Thyroid gland (tissue), 4 donors: Measurements from ENCODE around the gene PPP6C.

Experiments
- POLR2A ChIP-seq, 2 donors: fragments of 450-650 bp; IDR thresholded peaks; one replicate each; pipeline ENCODE4 v1.6.1; 2017; ENCODE audit warnings: antibody characterized with exemption in 2 of 2, mild to moderate bottlenecking in 2 of 2, moderate library complexity in 1 of 2
- TF ChIP-seq, protein P1 (sequence below), 6 experiments: fragments of 200-600 bp in 3 of 6; fragments of 450-650 bp in 3 of 6; sonication (generic) in 3 of 6; IDR thresholded peaks; one replicate each; pipeline ENCODE4 v1.5.1; 2016 to 2019; ENCODE audit warnings: antibody characterized with exemption in 6 of 6, mild to moderate bottlenecking in 2 of 6, inconsistent platforms in 1 of 6, moderate library complexity in 1 of 6

DNA sequence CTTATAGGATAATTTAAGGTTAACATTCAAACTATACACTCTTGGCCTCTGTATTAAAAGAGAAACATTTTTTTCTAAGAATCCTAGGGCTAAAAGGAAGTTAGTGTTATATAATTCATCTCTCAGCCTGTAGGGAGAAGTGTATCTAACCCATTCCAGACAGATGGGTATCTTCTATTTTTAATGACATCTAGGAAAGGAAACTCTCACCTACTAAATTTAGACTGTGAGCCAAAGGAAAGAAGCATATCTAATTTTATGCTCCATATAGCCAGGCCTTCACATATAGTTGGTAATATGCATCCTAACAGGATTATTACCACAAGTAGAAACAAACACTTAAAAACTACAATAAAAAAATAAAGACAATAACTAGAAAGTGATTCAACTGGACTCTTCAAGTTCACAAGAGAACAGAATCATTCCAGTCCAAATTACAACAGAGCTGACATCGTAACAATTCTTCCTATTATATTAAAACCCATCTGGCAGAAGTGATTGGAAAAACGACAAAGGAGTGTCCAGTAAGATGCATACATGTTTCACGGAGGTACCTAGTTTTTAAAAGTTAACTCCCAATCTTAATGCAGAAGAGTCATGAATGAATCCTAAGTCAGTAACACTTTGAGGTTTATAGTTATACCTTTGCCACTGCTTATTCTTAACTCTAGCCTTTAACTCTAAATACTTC lies 85.7 kb downstream of the PPP6C start:
- TF ChIP-seq POLR2A (IDR thresholded peaks at IDR 0.05), result no peak
- TF ChIP-seq, protein P1, sequence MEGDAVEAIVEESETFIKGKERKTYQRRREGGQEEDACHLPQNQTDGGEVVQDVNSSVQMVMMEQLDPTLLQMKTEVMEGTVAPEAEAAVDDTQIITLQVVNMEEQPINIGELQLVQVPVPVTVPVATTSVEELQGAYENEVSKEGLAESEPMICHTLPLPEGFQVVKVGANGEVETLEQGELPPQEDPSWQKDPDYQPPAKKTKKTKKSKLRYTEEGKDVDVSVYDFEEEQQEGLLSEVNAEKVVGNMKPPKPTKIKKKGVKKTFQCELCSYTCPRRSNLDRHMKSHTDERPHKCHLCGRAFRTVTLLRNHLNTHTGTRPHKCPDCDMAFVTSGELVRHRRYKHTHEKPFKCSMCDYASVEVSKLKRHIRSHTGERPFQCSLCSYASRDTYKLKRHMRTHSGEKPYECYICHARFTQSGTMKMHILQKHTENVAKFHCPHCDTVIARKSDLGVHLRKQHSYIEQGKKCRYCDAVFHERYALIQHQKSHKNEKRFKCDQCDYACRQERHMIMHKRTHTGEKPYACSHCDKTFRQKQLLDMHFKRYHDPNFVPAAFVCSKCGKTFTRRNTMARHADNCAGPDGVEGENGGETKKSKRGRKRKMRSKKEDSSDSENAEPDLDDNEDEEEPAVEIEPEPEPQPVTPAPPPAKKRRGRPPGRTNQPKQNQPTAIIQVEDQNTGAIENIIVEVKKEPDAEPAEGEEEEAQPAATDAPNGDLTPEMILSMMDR (IDR thresholded peaks at IDR 0.05), result no peak
